IMR-90 (cell line): ENCODE measurements around the gene ACP6. TPM values are rescaled to one million over a fixed set of nuclear protein-coding genes. Genes with fewer than 3 reads are reported as not detected.

Source experiments
- ATAC-seq: fragments of 200-7000 bp; cut with Tn5 transposase; 2 replicates; pipeline ENCODE4 v1.9.1; 2020; ENCODE audit warnings: low read depth, mild to moderate bottlenecking, moderate library complexity
- BruUV-seq: library from RNA; stranded (reverse); fragments of 400-500 nt; replicated peaks from 2 replicates; lab custom pipeline; 2021; lab: Mats Ljungman, UMichigan
- CTCF ChIA-PET: fragments of 300-600 bp; formaldehyde crosslinking; extraction: SDS; loops from one replicate; lab custom pipeline; 2021; ENCODE audit warnings: antibody characterized with exemption; lab: Yijun Ruan, JAX
- POLR2A ChIA-PET: fragments of 300-600 bp; sonication (Branson Sonifier 250); formaldehyde crosslinking; loops from one replicate; lab custom pipeline; 2022; ENCODE audit warnings: antibody characterized with exemption; ENCODE audit not compliant: unreplicated experiment; lab: Charles Lee
- DNase-seq: peaks from one replicate; pipeline ENCODE4 v3.0.0; 2013
- H2AFZ ChIP-seq: replicated peaks from 2 replicates; pipeline ENCODE3; 2013; ENCODE audit warnings: low read length, mild to moderate bottlenecking; ENCODE audit not compliant: poor library complexity
- H2AK5ac ChIP-seq: 2 replicates; pipeline ENCODE4 v1.6.1; 2013; ENCODE audit warnings: low read depth, low read length, inconsistent platforms
- H2AK9ac ChIP-seq: replicated peaks from 2 replicates; pipeline ENCODE3; 2013; ENCODE audit warnings: mild to moderate bottlenecking, low read depth, low read length, moderate library complexity; ENCODE audit not compliant: poor library complexity
- H2BK120ac ChIP-seq: 2 replicates; pipeline ENCODE4 v1.6.1; 2013; ENCODE audit warnings: low read depth, low read length, inconsistent platforms
- H2BK15ac ChIP-seq: 3 replicates; pipeline ENCODE4 v1.6.1; 2013; ENCODE audit warnings: low read depth, low read length, inconsistent platforms
- H2BK20ac ChIP-seq: 2 replicates; pipeline ENCODE4 v1.6.1; 2013; ENCODE audit warnings: low read depth, mild to moderate bottlenecking, inconsistent platforms, low read length, moderate library complexity
- H2BK5ac ChIP-seq: 2 replicates; pipeline ENCODE4 v1.6.1; 2013; ENCODE audit warnings: mild to moderate bottlenecking, low read depth, low read length, inconsistent platforms; ENCODE audit not compliant: poor library complexity, severe bottlenecking
- H3K14ac ChIP-seq: replicated peaks from 2 replicates; pipeline ENCODE4 v1.6.1; 2013; ENCODE audit warnings: low read depth, low read length, inconsistent platforms
- H3K18ac ChIP-seq: 2 replicates; pipeline ENCODE4 v1.6.1; 2013; ENCODE audit warnings: low read depth, low read length, control low read depth
- H3K23ac ChIP-seq: 2 replicates; pipeline ENCODE4 v1.6.1; 2013; ENCODE audit warnings: low read depth, low read length, inconsistent platforms
- H3K27ac ChIP-seq: 2 replicates; pipeline ENCODE4 v1.5.1; 2013; ENCODE audit warnings: mild to moderate bottlenecking, control low read depth, low read length; ENCODE audit not compliant: insufficient read depth
- H3K27me3 ChIP-seq: 2 replicates; pipeline ENCODE4 v1.6.1; 2013; ENCODE audit warnings: low read length; ENCODE audit not compliant: control insufficient read depth, insufficient read depth
- H3K36me3 ChIP-seq: 2 replicates; pipeline ENCODE4 v1.6.1; 2013; ENCODE audit warnings: low read length, mixed read lengths; ENCODE audit not compliant: control insufficient read depth, insufficient read depth
- H3K4ac ChIP-seq: 2 replicates; pipeline ENCODE4 v1.6.1; 2013; ENCODE audit warnings: low read depth, low read length, inconsistent platforms
- H3K4me1 ChIP-seq: 2 replicates; pipeline ENCODE4 v1.6.1; 2013; ENCODE audit warnings: low read length, mixed read lengths; ENCODE audit not compliant: control insufficient read depth, insufficient read depth
- H3K4me2 ChIP-seq: 2 replicates; pipeline ENCODE4 v1.6.1; 2013; ENCODE audit warnings: low read depth, mild to moderate bottlenecking, control low read depth, low read length, moderate library complexity
- H3K4me3 ChIP-seq: 2 replicates; pipeline ENCODE4 v1.5.1; 2013; ENCODE audit warnings: low read depth, mild to moderate bottlenecking, control low read depth, low read length, moderate library complexity; ENCODE audit not compliant: insufficient read depth
- H3K56ac ChIP-seq: 2 replicates; pipeline ENCODE4 v1.6.1; 2013; ENCODE audit warnings: low read length, inconsistent platforms; ENCODE audit not compliant: insufficient read depth; ENCODE audit errors: extremely low read depth
- H3K79me1 ChIP-seq, 2 experiments: 2 replicates each; pipeline ENCODE4 v1.6.1; 2013; ENCODE audit warnings: low read length in 2 of 2, inconsistent platforms in 1 of 2, low read depth in 1 of 2
- H3K9ac ChIP-seq: 2 replicates; pipeline ENCODE4 v1.6.1; 2013; ENCODE audit warnings: low read depth, low read length, control low read depth
- H3K9me1 ChIP-seq: 2 replicates; pipeline ENCODE4 v1.6.1; 2013; ENCODE audit warnings: low read length, inconsistent platforms; ENCODE audit not compliant: insufficient read depth
- H3K9me3 ChIP-seq: 2 replicates; pipeline ENCODE4 v1.6.1; 2013; ENCODE audit warnings: low read length; ENCODE audit not compliant: control insufficient read depth, insufficient read depth
- H4K20me1 ChIP-seq: 2 replicates; pipeline ENCODE4 v1.6.1; 2013; ENCODE audit warnings: low read length, inconsistent platforms; ENCODE audit not compliant: insufficient read depth
- H4K5ac ChIP-seq: 2 replicates; pipeline ENCODE4 v1.6.1; 2013; ENCODE audit warnings: mild to moderate bottlenecking, low read depth, low read length, control low read depth
- H4K8ac ChIP-seq, 2 experiments: 2 replicates each; pipeline ENCODE4 v1.6.1; 2013; ENCODE audit warnings: low read depth in 2 of 2, low read length in 2 of 2, control low read depth in 1 of 2, inconsistent platforms in 1 of 2
- H4K91ac ChIP-seq: 2 replicates; pipeline ENCODE4 v1.6.1; 2013; ENCODE audit warnings: low read depth, low read length, inconsistent platforms; ENCODE audit not compliant: insufficient read depth
- BHLHE40 ChIP-seq: fragments of 150-350 bp; IDR thresholded peaks from 2 replicates; pipeline ENCODE4 v1.6.1; 2016; ENCODE audit warnings: mild to moderate bottlenecking, low read depth, low read length
- CEBPB ChIP-seq: IDR thresholded peaks from 2 replicates; pipeline ENCODE4 v1.6.1; 2012; ENCODE audit warnings: low read depth, low read length, improper control_type of control experiment
- FOS ChIP-seq: fragments of 150-350 bp; IDR thresholded peaks from 2 replicates; pipeline ENCODE4 v1.6.1; 2016; ENCODE audit warnings: low read depth, low read length
- WGBS, 2 experiments: methylation state at CpG; one replicate each; pipeline versions ENCODE4 v1.1.5 to v1.1.7; 2013; ENCODE audit warnings: missing lambda C conversion rate in 2 of 2; ENCODE audit not compliant: insufficient read length in 1 of 2; ENCODE audit errors: extremely low coverage in 2 of 2; 5-methylcytosine and 5-hydroxymethylcytosine counted together
- dilution Hi-C: fragments of 300-500 bp; cut with HindIII; formaldehyde crosslinking; loops from one replicate; pipeline ENCODE4 v1.14.3; 2018; ENCODE audit warnings: low sequenced_read_pairs; ENCODE audit not compliant: unreplicated experiment
- in situ Hi-C: fragments of 300-500 bp; cut with MboI; formaldehyde crosslinking; loops from 3 replicates; pipeline ENCODE4 v1.14.3; 2019; ENCODE audit warnings: low sequenced_read_pairs, inconsistent platforms, mixed read lengths
- intact Hi-C: fragments of 100-400 bp; cut with micrococcal nuclease; formaldehyde crosslinking; loops from 2 replicates; pipeline ENCODE4 v1.10.0; 2022
- polyA plus RNA-seq, 3 experiments: library from polyadenylated mRNA; depleted of rRNA; stranded (reverse); fragments of >200 nt; gene quantifications; 2 replicates each; pipeline ENCODE4 v1.2.3, GENCODE V29; 2012; ENCODE audit warnings: low replicate concordance in 1 of 3
- total RNA-seq: library from RNA; depleted of rRNA; stranded (reverse); fragments of >200 nt; gene quantifications from 2 replicates; pipeline ENCODE4 v1.2.3, GENCODE V29; 2012

Gene ACP6
- total and polyA plus RNA-seq, 2 of the 4 experiments (the other 2 are of a cell fraction): 2.5 to 8.2 TPM

DNA sequence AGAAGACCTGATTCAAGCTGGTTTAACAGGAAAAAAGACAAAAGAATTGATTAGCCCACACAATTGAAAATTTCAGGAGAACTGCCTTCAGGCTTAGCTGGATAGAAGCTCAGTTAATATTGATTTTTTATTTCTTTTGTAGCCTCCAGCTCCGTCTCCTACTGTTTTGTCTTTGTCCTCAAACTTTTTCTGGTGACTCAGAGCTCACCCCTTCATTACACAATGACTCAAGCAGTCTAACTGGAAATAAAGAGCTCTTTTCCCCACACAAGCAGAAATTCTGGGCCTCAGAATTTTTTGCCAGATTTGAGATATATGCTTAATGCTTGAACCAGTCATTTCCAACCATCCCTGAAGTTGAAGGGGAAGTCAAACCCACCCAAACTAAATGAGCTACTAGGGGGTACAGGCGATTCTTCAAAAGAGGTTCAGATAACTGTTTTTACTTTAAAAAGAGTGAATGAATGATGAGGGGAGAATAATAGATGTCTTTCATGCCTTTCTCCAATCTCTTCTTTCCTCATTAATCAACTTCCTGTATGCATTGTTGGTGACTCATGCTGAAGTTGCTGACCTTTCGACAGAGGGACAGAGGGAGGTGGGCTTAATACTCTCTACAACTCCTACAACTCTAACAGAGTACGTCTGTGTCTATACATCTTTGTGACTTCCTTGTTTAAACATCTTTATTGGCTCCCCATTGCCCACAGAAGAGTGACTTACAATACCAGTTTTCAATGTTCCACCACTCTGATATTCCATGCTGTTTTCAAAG is 6.2 kb upstream of the ACP6 start:
- Histone ChIP-seq H3K4me3 (no peak overlapping the region), H3K14ac (no peak overlapping the region), H3K9ac (no peak overlapping the region), H3K9me3 (peaks cover 9% of the 10 kb centered on the region), H4K8ac (peak overlapping the region; percentile 47 to 56; a peak in 3 of 4 replicates), H2BK120ac (peak overlapping the region; percentile 57; the same call in 1 of the 2 replicates), H2BK15ac (peak overlapping the region; percentile 47; the same call in 1 of the 3 replicates), H2AK5ac (no peak overlapping the region), H3K27ac (peak overlapping the region; percentile 27; the same call in 1 of the 2 replicates), H3K4ac (peak overlapping the region; percentile 34; the same call in 1 of the 2 replicates), H3K4me2 (peak overlapping the region; percentile 80; the same call in 1 of the 2 replicates), H3K27me3 (no peaks in the 10 kb centered on the region), H3K79me1 (no peaks in the 10 kb centered on the region), H2BK5ac (peak overlapping the region; percentile 76), H4K5ac (0 out of 2 replicates have a peak overlapping the region, but pooled peaks have one; percentile 68), H4K91ac (no peak overlapping the region), H2BK20ac (peak overlapping the region; percentile 66; the same call in 1 of the 2 replicates), H4K20me1 (no peaks in the 10 kb centered on the region), H3K36me3 (no peaks in the 10 kb centered on the region), H3K56ac (peak overlapping the region; percentile 56; the same call in 1 of the 2 replicates), H2AK9ac (no peak overlapping the region), H3K9me1 (0 out of 2 replicates have a peak, but pooled peaks cover 2% of the 10 kb centered on the region), H3K18ac (peak overlapping the region; percentile 54; the same call in 1 of the 2 replicates), H2AFZ (no peak overlapping the region), H3K4me1 (peaks cover 4% of the 10 kb centered on the region; the same call in 1 of the 2 replicates), H3K23ac (no peak overlapping the region)
- dilution Hi-C loops (no loop called here), in situ Hi-C loops (no loop called here), intact Hi-C loops (loop anchor here (10.0 kb wide), 1 partner anchor 382 kb away; no protein-coding TSS in a partner anchor)
- CTCF ChIA-PET: interaction anchor here (0.6 kb wide), 1 partner anchor 66 kb away, joined by 3 read pairs; no protein-coding TSS in a partner anchor
- WGBS, 2 experiments: no CpG with 5 or more reads among the region's 4 CpGs
- DNase-seq (peak; percentile 77), ATAC-seq (peak; percentile 86)
- POLR2A ChIA-PET: no interaction called here
- BruUV-seq: no TSS peak
- peak; percentile 65; the same call in 1 of the 2 replicates for TF ChIP-seq FOS
- TF ChIP-seq CEBPB: peak; percentile 83
- no peak for TF ChIP-seq BHLHE40
